Upper lobe of right lung (tissue), 1 donor: ENCODE data around the gene LEFTY2. TPM values are rescaled to one million over a fixed set of nuclear protein-coding genes. Genes with fewer than 3 reads are reported as not detected.
"Not testable (repeated sequence)": the region's sequence is repeated elsewhere in the genome, so short reads cannot be mapped to it uniquely, and the experiment has no call there.

Source experiments
- ATAC-seq: fragments of 200-7000 bp; cut with Tn5 transposase; one replicate; pipeline ENCODE4 v1.9.1; 2020; ENCODE audit warnings: mild to moderate bottlenecking, moderate library complexity
- DNase-seq: peaks from one replicate; pipeline ENCODE4 v3.0.0-alpha.2; 2020
- H3K27ac ChIP-seq: fragments of 200-600 bp; one replicate; pipeline ENCODE4 v1.8.0; 2022
- H3K27me3 ChIP-seq: fragments of 200-600 bp; one replicate; pipeline ENCODE4 v1.8.0; 2022; ENCODE audit warnings: mild to moderate bottlenecking
- H3K36me3 ChIP-seq: fragments of 200-600 bp; one replicate; pipeline ENCODE4 v1.8.0; 2022
- H3K4me1 ChIP-seq: fragments of 200-600 bp; one replicate; pipeline ENCODE4 v1.8.0; 2022
- H3K4me3 ChIP-seq: fragments of 200-600 bp; one replicate; pipeline ENCODE4 v1.8.0; 2022; ENCODE audit warnings: mild to moderate bottlenecking
- H3K9me3 ChIP-seq: fragments of 200-600 bp; one replicate; pipeline ENCODE4 v1.8.0; 2022
- intact Hi-C: fragments of 100-400 bp; cut with DNase I; formaldehyde crosslinking; loops from one replicate; pipeline ENCODE4 v1.11.0; 2022
- microRNA-seq: library from miRNA; unstranded; fragments of <30 nt; microRNA quantifications from one replicate; pipeline ENCODE4 v1.2.0, GENCODE V29; 2020; ENCODE audit warnings: borderline microRNAs expressed
- total RNA-seq: library from RNA; stranded (reverse); fragmentation: NEBNext Ultra II Directional; extraction: Animal tissue kit (Norgen Biotek cat#: 25700); gene quantifications from one replicate; pipeline ENCODE4 v1.2.1, GENCODE V29; 2021
- TF ChIP-seq, protein P1 (sequence below): fragments of 200-600 bp; IDR thresholded peaks from one replicate; pipeline ENCODE4 v1.8.0; 2022; ENCODE audit warnings: antibody characterized with exemption
- donor health status: DM: no; HTN: yes; CAD: no; lungs with severe emphysema.

The LEFTY2 gene
- total RNA-seq, 1 donor from 2014 or later = 2.2 TPM

DNA sequence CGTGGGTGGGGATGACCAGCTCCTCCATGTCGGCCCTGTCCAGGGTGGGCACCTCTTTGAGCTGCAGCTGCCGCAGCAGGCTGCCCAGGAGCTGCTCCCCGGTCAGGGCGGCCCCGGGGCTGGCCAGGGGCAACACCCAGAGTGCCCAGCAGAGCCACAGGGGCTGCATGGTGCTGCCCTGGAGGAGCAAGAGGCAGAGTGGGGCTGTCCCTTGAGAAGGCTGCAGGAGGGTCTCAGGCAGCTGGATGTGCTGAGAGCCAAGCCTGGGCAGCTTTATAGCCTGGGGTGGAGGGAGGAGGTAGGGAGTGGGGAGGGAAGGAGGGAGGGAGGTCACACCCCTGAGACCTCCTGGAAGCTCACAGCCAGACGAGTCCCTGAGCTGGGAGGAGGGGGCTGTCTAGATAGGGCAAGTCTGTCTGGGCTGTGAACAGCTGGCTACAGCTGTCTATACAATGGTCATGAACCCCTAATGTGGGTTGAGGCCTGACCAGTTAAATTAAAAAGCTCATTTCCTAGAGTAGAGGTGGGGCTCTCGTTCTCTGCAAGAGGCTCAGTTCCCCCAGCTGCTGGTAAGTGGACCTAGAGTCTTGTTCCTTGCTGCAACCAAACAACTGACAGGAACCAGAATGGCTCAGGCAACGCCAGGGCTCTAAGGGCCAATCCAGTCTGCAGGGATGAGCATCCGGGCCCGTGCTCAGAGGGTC lies 52.0 kb downstream of the LEFTY2 start, which contains the start of gene LEFTY1:
Gene LEFTY1 (minus strand): TSS at position 249 of the 704 bp plus-strand sequence. CDS start 80 bp downstream, at position 169.
- DNase-seq = no peak
- intact Hi-C loops = no loop called here
- H3K4me3 ChIP-seq = no peak within 1 kb of the TSS
- H3K4me1 ChIP-seq = no peaks in the 10 kb centered on the region
- no peak for ATAC-seq
- TF ChIP-seq, protein P1, sequence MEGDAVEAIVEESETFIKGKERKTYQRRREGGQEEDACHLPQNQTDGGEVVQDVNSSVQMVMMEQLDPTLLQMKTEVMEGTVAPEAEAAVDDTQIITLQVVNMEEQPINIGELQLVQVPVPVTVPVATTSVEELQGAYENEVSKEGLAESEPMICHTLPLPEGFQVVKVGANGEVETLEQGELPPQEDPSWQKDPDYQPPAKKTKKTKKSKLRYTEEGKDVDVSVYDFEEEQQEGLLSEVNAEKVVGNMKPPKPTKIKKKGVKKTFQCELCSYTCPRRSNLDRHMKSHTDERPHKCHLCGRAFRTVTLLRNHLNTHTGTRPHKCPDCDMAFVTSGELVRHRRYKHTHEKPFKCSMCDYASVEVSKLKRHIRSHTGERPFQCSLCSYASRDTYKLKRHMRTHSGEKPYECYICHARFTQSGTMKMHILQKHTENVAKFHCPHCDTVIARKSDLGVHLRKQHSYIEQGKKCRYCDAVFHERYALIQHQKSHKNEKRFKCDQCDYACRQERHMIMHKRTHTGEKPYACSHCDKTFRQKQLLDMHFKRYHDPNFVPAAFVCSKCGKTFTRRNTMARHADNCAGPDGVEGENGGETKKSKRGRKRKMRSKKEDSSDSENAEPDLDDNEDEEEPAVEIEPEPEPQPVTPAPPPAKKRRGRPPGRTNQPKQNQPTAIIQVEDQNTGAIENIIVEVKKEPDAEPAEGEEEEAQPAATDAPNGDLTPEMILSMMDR = no peak
- H3K27me3 ChIP-seq = no peaks in the 10 kb centered on the region
- H3K27ac ChIP-seq = no peak within 1 kb of the TSS
- H3K9me3 ChIP-seq = no peaks in the 10 kb centered on the region
- H3K36me3 ChIP-seq = no peaks in the 10 kb centered on the region

DNA sequence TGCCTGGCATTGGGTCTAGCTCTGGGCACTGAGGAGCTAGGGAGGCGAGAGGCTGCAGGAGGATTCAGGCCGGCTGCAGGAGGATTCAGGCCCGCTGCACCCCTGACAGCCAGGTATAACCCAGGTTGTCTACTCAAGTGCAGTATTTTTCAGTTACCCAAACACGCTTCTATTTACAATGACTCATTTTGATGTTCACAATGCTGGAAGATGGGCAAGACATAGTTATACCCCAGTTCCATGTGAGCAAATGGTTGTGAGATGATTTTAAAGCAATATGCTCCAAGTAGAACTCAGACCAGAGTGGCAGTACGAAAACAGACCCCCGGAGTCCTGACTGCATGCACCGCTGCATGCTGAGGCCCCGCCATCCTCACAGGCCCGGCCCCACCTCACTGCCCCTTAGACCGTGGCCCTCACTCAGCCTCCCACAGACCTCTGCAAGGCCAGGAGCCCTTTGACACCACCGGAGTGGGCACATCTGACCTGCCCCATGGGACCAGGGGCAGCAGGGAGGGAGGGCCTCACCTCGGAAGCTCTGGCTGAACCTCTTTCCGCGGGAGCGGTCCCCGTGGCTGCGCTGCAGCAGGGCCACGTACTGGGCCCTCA lies 52.6 kb downstream of the LEFTY2 start:
- no peaks in the 10 kb centered on the region for H3K9me3 ChIP-seq
- no peaks in the 10 kb centered on the region for H3K27me3 ChIP-seq
- H3K36me3 ChIP-seq = no peaks in the 10 kb centered on the region
- DNase-seq (no peak), ATAC-seq (no peak)
- intact Hi-C loops = no loop called here
- TF ChIP-seq, protein P1 = no peak
- H3K27ac ChIP-seq = no peak overlapping the region
- H3K4me3 ChIP-seq = no peak overlapping the region
- peaks cover under 1% of the 10 kb centered on the region for H3K4me1 ChIP-seq

DNA sequence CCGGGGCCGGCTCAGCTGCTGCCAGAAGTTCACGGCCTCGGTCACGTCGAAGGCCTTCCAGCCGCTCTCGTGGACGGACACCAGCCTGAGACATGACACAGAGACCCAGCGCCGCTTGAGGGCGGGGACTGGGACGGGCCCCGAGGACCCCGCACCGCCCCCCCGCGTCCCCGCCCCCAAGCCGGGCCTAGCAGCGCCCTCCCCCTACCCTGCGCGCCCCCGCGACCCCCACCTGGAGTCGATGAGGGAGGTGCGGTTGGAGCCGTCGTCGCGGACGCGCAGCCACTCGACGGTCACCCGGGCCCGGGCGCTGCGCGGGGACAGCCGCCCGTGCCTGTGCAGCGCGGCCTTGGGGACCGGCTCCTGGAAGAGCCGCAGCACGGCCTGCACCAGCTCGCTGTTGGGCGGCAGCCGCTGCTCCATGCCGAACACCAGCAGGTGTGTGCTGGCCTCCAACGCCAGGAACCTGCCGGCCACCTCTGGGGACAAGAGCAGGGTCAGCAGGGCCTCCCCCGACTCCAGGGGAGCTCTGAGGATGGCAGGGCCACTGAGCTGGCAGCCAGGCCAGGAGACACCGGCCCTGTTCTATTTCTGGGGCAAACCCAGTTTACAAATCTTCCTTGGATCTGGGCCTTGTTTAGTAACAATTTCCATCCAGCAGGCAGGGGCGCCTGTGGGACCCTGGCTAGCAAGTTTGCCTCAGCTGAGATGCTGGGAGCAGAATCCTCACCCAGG lies 53.3 kb downstream of the LEFTY2 start:
- DNase-seq, H3K27me3 ChIP-seq, H3K27ac ChIP-seq, H3K36me3 ChIP-seq, H3K4me3 ChIP-seq, intact Hi-C loops, ATAC-seq, H3K9me3 ChIP-seq, H3K4me1 ChIP-seq: not testable (repeated sequence)

DNA sequence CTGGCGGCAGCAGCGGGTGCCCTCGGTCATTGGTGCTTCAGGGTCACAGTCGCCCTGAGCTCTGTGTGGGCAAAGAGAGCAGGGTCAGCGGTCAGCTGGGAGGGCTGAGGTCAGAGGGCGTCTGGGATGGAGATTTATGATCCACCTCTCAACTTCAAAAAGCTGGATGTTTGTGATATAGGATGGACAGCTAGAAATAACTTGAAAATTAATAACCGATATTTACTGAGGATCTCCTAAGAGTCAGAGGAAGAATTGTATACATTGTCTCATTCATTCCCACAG lies 54.0 kb downstream of the LEFTY2 start:
- intact Hi-C loops = no loop called here
- Histone ChIP-seq H3K27ac (no peak overlapping the region), H3K4me1 (peaks cover 4% of the 10 kb centered on the region), H3K36me3 (no peaks in the 10 kb centered on the region), H3K4me3 (no peak overlapping the region), H3K9me3 (no peaks in the 10 kb centered on the region), H3K27me3 (no peaks in the 10 kb centered on the region)
- ATAC-seq = no peak
- TF ChIP-seq, protein P1 = no peak
- no peak for DNase-seq

Small RNA genes lying within 50 kb of the gene (microRNA-seq; reads per million reads assigned to microRNA genes)
- not detected for gene MIR6741

Other genes starting within 250 kb of the LEFTY2 start
- gene SRP9, start 163.4 kb downstream of the LEFTY2 start, total RNA-seq = 157 TPM
- gene EPHX1, start 131.1 kb downstream of the LEFTY2 start, total RNA-seq = 245 TPM
- 119 TPM for gene TMEM63A, start 58.8 kb downstream of the LEFTY2 start, total RNA-seq
- gene LEFTY1, start 52.1 kb downstream of the LEFTY2 start, total RNA-seq = 0.35 TPM
- 61.6 TPM for gene PYCR2, start 17.0 kb downstream of the LEFTY2 start, total RNA-seq
- 21.8 TPM for gene SDE2, start 58.1 kb upstream of the LEFTY2 start, total RNA-seq
- 435 TPM for gene H3-3A, start 121.5 kb upstream of the LEFTY2 start, total RNA-seq
- gene ACBD3, start 245.5 kb upstream of the LEFTY2 start, total RNA-seq = 42.2 TPM